Measurements from ENCODE around the gene ANKS1B.

- TF ChIP-seq EGR1 (IDR thresholded peaks at IDR 0.05) (no peak), NFIC (IDR thresholded peaks at IDR 0.05) (no peak), RAD21 (IDR thresholded peaks at IDR 0.05; ENCODE audit: low read depth) (no peak), EP300 (IDR thresholded peaks at IDR 0.05; ENCODE audit: borderline replicate concordance) (no peak), REST (IDR thresholded peaks at IDR 0.05; ENCODE audit: low read depth) (no peak), YY1 (IDR thresholded peaks at IDR 0.05; ENCODE audit: low read depth) (no peak), TEAD4 (IDR thresholded peaks at IDR 0.05) (no peak), FOXM1 (IDR thresholded peaks at IDR 0.05; ENCODE audit: borderline replicate concordance, low read depth) (no peak), CEBPB (IDR thresholded peaks at IDR 0.05) (no peak), CREB1 (IDR thresholded peaks at IDR 0.05; ENCODE audit: low read depth) (no peak), ZBTB7A (IDR thresholded peaks at IDR 0.05; ENCODE audit: low read depth) (no peak)
Observed at GRCh38 chr12:99712281-99712680, 272.5 kb downstream of the ANKS1B start.
